IMR-90 (cell line): ENCODE results near the gene WDR70. TPM values are rescaled to one million over a fixed set of nuclear protein-coding genes. Genes with fewer than 3 reads are reported as not detected.

ENCODE experiments used
- ATAC-seq: fragments of 200-7000 bp; cut with Tn5 transposase; 2 replicates; pipeline ENCODE4 v1.9.1; 2020; ENCODE audit warnings: low read depth, mild to moderate bottlenecking, moderate library complexity
- BruUV-seq: library from RNA; stranded (reverse); fragments of 400-500 nt; replicated peaks from 2 replicates; lab custom pipeline; 2021; lab: Mats Ljungman, UMichigan
- CTCF ChIA-PET: fragments of 300-600 bp; formaldehyde crosslinking; extraction: SDS; loops from one replicate; lab custom pipeline; 2021; ENCODE audit warnings: antibody characterized with exemption; lab: Yijun Ruan, JAX
- POLR2A ChIA-PET: fragments of 300-600 bp; sonication (Branson Sonifier 250); formaldehyde crosslinking; loops from one replicate; lab custom pipeline; 2022; ENCODE audit warnings: antibody characterized with exemption; ENCODE audit not compliant: unreplicated experiment; lab: Charles Lee
- DNase-seq: peaks from one replicate; pipeline ENCODE4 v3.0.0; 2013
- H2AFZ ChIP-seq: replicated peaks from 2 replicates; pipeline ENCODE3; 2013; ENCODE audit warnings: low read length, mild to moderate bottlenecking; ENCODE audit not compliant: poor library complexity
- H2AK5ac ChIP-seq: 2 replicates; pipeline ENCODE4 v1.6.1; 2013; ENCODE audit warnings: low read depth, low read length, inconsistent platforms
- H2AK9ac ChIP-seq: replicated peaks from 2 replicates; pipeline ENCODE3; 2013; ENCODE audit warnings: mild to moderate bottlenecking, low read depth, low read length, moderate library complexity; ENCODE audit not compliant: poor library complexity
- H2BK120ac ChIP-seq: 2 replicates; pipeline ENCODE4 v1.6.1; 2013; ENCODE audit warnings: low read depth, low read length, inconsistent platforms
- H2BK15ac ChIP-seq: 3 replicates; pipeline ENCODE4 v1.6.1; 2013; ENCODE audit warnings: low read depth, low read length, inconsistent platforms
- H2BK20ac ChIP-seq: 2 replicates; pipeline ENCODE4 v1.6.1; 2013; ENCODE audit warnings: low read depth, mild to moderate bottlenecking, inconsistent platforms, low read length, moderate library complexity
- H2BK5ac ChIP-seq: 2 replicates; pipeline ENCODE4 v1.6.1; 2013; ENCODE audit warnings: mild to moderate bottlenecking, low read depth, low read length, inconsistent platforms; ENCODE audit not compliant: poor library complexity, severe bottlenecking
- H3K14ac ChIP-seq: replicated peaks from 2 replicates; pipeline ENCODE4 v1.6.1; 2013; ENCODE audit warnings: low read depth, low read length, inconsistent platforms
- H3K18ac ChIP-seq: 2 replicates; pipeline ENCODE4 v1.6.1; 2013; ENCODE audit warnings: low read depth, low read length, control low read depth
- H3K23ac ChIP-seq: 2 replicates; pipeline ENCODE4 v1.6.1; 2013; ENCODE audit warnings: low read depth, low read length, inconsistent platforms
- H3K27ac ChIP-seq: 2 replicates; pipeline ENCODE4 v1.5.1; 2013; ENCODE audit warnings: mild to moderate bottlenecking, control low read depth, low read length; ENCODE audit not compliant: insufficient read depth
- H3K27me3 ChIP-seq: 2 replicates; pipeline ENCODE4 v1.6.1; 2013; ENCODE audit warnings: low read length; ENCODE audit not compliant: control insufficient read depth, insufficient read depth
- H3K36me3 ChIP-seq: 2 replicates; pipeline ENCODE4 v1.6.1; 2013; ENCODE audit warnings: low read length, mixed read lengths; ENCODE audit not compliant: control insufficient read depth, insufficient read depth
- H3K4ac ChIP-seq: 2 replicates; pipeline ENCODE4 v1.6.1; 2013; ENCODE audit warnings: low read depth, low read length, inconsistent platforms
- H3K4me1 ChIP-seq: 2 replicates; pipeline ENCODE4 v1.6.1; 2013; ENCODE audit warnings: low read length, mixed read lengths; ENCODE audit not compliant: control insufficient read depth, insufficient read depth
- H3K4me2 ChIP-seq: 2 replicates; pipeline ENCODE4 v1.6.1; 2013; ENCODE audit warnings: low read depth, mild to moderate bottlenecking, control low read depth, low read length, moderate library complexity
- H3K4me3 ChIP-seq: 2 replicates; pipeline ENCODE4 v1.5.1; 2013; ENCODE audit warnings: low read depth, mild to moderate bottlenecking, control low read depth, low read length, moderate library complexity; ENCODE audit not compliant: insufficient read depth
- H3K56ac ChIP-seq: 2 replicates; pipeline ENCODE4 v1.6.1; 2013; ENCODE audit warnings: low read length, inconsistent platforms; ENCODE audit not compliant: insufficient read depth; ENCODE audit errors: extremely low read depth
- H3K79me1 ChIP-seq, 2 experiments: 2 replicates each; pipeline ENCODE4 v1.6.1; 2013; ENCODE audit warnings: low read length in 2 of 2, inconsistent platforms in 1 of 2, low read depth in 1 of 2
- H3K9ac ChIP-seq: 2 replicates; pipeline ENCODE4 v1.6.1; 2013; ENCODE audit warnings: low read depth, low read length, control low read depth
- H3K9me1 ChIP-seq: 2 replicates; pipeline ENCODE4 v1.6.1; 2013; ENCODE audit warnings: low read length, inconsistent platforms; ENCODE audit not compliant: insufficient read depth
- H3K9me3 ChIP-seq: 2 replicates; pipeline ENCODE4 v1.6.1; 2013; ENCODE audit warnings: low read length; ENCODE audit not compliant: control insufficient read depth, insufficient read depth
- H4K20me1 ChIP-seq: 2 replicates; pipeline ENCODE4 v1.6.1; 2013; ENCODE audit warnings: low read length, inconsistent platforms; ENCODE audit not compliant: insufficient read depth
- H4K5ac ChIP-seq: 2 replicates; pipeline ENCODE4 v1.6.1; 2013; ENCODE audit warnings: mild to moderate bottlenecking, low read depth, low read length, control low read depth
- H4K8ac ChIP-seq, 2 experiments: 2 replicates each; pipeline ENCODE4 v1.6.1; 2013; ENCODE audit warnings: low read depth in 2 of 2, low read length in 2 of 2, control low read depth in 1 of 2, inconsistent platforms in 1 of 2
- H4K91ac ChIP-seq: 2 replicates; pipeline ENCODE4 v1.6.1; 2013; ENCODE audit warnings: low read depth, low read length, inconsistent platforms; ENCODE audit not compliant: insufficient read depth
- BHLHE40 ChIP-seq: fragments of 150-350 bp; IDR thresholded peaks from 2 replicates; pipeline ENCODE4 v1.6.1; 2016; ENCODE audit warnings: mild to moderate bottlenecking, low read depth, low read length
- CEBPB ChIP-seq: IDR thresholded peaks from 2 replicates; pipeline ENCODE4 v1.6.1; 2012; ENCODE audit warnings: low read depth, low read length, improper control_type of control experiment
- CHD1 ChIP-seq: IDR thresholded peaks from 2 replicates; pipeline ENCODE4 v1.6.1; 2012; ENCODE audit warnings: low read depth, low read length, improper control_type of control experiment
- CTCF ChIP-seq: conservative IDR thresholded peaks from 2 replicates; pipeline ENCODE4 v1.5.1; 2012; ENCODE audit warnings: mild to moderate bottlenecking, low read depth, low read length, improper control_type of control experiment
- ELK1 ChIP-seq: fragments of 150-350 bp; IDR thresholded peaks from 2 replicates; pipeline ENCODE4 v1.6.1; 2016; ENCODE audit warnings: low read depth, mild to moderate bottlenecking, low read length, moderate library complexity, borderline replicate concordance
- MAFK ChIP-seq: IDR thresholded peaks from 2 replicates; pipeline ENCODE4 v1.6.1; 2012; ENCODE audit warnings: low read depth, low read length, improper control_type of control experiment
- MAZ ChIP-seq: IDR thresholded peaks from 2 replicates; pipeline ENCODE4 v1.6.1; 2012; ENCODE audit warnings: low read depth, mild to moderate bottlenecking, low read length, improper control_type of control experiment, moderate library complexity, borderline replicate concordance
- NFE2L2 ChIP-seq: fragments of 150-350 bp; IDR thresholded peaks from 2 replicates; pipeline ENCODE4 v1.6.1; 2016; ENCODE audit warnings: low read depth, mild to moderate bottlenecking, low read length
- POLR2A ChIP-seq: IDR thresholded peaks from 2 replicates; pipeline ENCODE4 v1.6.1; 2012; ENCODE audit warnings: mild to moderate bottlenecking, low read depth, low read length
- RCOR1 ChIP-seq: IDR thresholded peaks from 2 replicates; pipeline ENCODE4 v1.6.1; 2012; ENCODE audit warnings: mild to moderate bottlenecking, low read length, improper control_type of control experiment; ENCODE audit not compliant: insufficient replicate concordance
- RFX5 ChIP-seq: IDR thresholded peaks from 2 replicates; pipeline ENCODE4 v1.8.0; 2012; ENCODE audit warnings: low read depth, mild to moderate bottlenecking, low read length, moderate library complexity
- SMC3 ChIP-seq: fragments of 150-350 bp; IDR thresholded peaks from 2 replicates; pipeline ENCODE4 v1.6.1; 2016; ENCODE audit warnings: low read depth, mild to moderate bottlenecking, antibody characterized with exemption, low read length, moderate library complexity
- USF2 ChIP-seq: fragments of 150-350 bp; IDR thresholded peaks from 2 replicates; pipeline ENCODE4 v1.6.1; 2017; ENCODE audit warnings: mild to moderate bottlenecking, antibody characterized with exemption, low read length, low read depth
- WGBS, 2 experiments: methylation state at CpG; one replicate each; pipeline versions ENCODE4 v1.1.5 to v1.1.7; 2013; ENCODE audit warnings: missing lambda C conversion rate in 2 of 2; ENCODE audit not compliant: insufficient read length in 1 of 2; ENCODE audit errors: extremely low coverage in 2 of 2; 5-methylcytosine and 5-hydroxymethylcytosine counted together
- dilution Hi-C: fragments of 300-500 bp; cut with HindIII; formaldehyde crosslinking; loops from one replicate; pipeline ENCODE4 v1.14.3; 2018; ENCODE audit warnings: low sequenced_read_pairs; ENCODE audit not compliant: unreplicated experiment
- in situ Hi-C: fragments of 300-500 bp; cut with MboI; formaldehyde crosslinking; loops from 3 replicates; pipeline ENCODE4 v1.14.3; 2019; ENCODE audit warnings: low sequenced_read_pairs, inconsistent platforms, mixed read lengths
- intact Hi-C: fragments of 100-400 bp; cut with micrococcal nuclease; formaldehyde crosslinking; loops from 2 replicates; pipeline ENCODE4 v1.10.0; 2022
- polyA plus RNA-seq, 3 experiments: library from polyadenylated mRNA; depleted of rRNA; stranded (reverse); fragments of >200 nt; gene quantifications; 2 replicates each; pipeline ENCODE4 v1.2.3, GENCODE V29; 2012; ENCODE audit warnings: low replicate concordance in 1 of 3
- total RNA-seq: library from RNA; depleted of rRNA; stranded (reverse); fragments of >200 nt; gene quantifications from 2 replicates; pipeline ENCODE4 v1.2.3, GENCODE V29; 2012

The WDR70 gene
- total and polyA plus RNA-seq, 2 of the 4 experiments (the other 2 are of a cell fraction): 16.7 to 29.9 TPM

GRCh38 chr5:37557734-37558293, 178.7 kb downstream of the WDR70 start:
- H3K27me3 ChIP-seq: no peaks in the 10 kb centered on the region
- no peak overlapping the region for H3K56ac ChIP-seq
- H2BK15ac ChIP-seq: no peak overlapping the region
- H2AK5ac ChIP-seq: no peak overlapping the region
- WGBS, 2 experiments: 100% methylated on average over 1 of the region's 2 CpGs; no CpG with 5 or more reads in 1 of the 2 experiments
- in situ Hi-C loops: no loop called here
- no peak overlapping the region for H3K4me3 ChIP-seq
- no peak overlapping the region for H3K23ac ChIP-seq
- no peak overlapping the region for H4K8ac ChIP-seq
- H3K4ac ChIP-seq: no peak overlapping the region
- H3K18ac ChIP-seq: no peak overlapping the region
- H2AFZ ChIP-seq: no peak overlapping the region
- no TSS peak for BruUV-seq
- no peak for DNase-seq
- no peak overlapping the region for H3K14ac ChIP-seq
- no peak overlapping the region for H3K9ac ChIP-seq
- dilution Hi-C loops: no loop called here
- no peak overlapping the region for H4K91ac ChIP-seq
- no peak overlapping the region for H2AK9ac ChIP-seq
- H3K27ac ChIP-seq: no peak overlapping the region
- no peaks in the 10 kb centered on the region for H4K20me1 ChIP-seq
- ATAC-seq: no peak
- no peaks in the 10 kb centered on the region for H3K9me1 ChIP-seq
- H3K79me1 ChIP-seq: peaks cover 2 to 11% of the 10 kb centered on the region in 2 experiments; a peak in 1 of 4 replicates
- no peak for TF ChIP-seq MAFK
- TF ChIP-seq SMC3: no peak
- no peak for TF ChIP-seq USF2
- TF ChIP-seq MAZ: no peak
- TF ChIP-seq CHD1: no peak
- TF ChIP-seq CEBPB: no peak
- TF ChIP-seq BHLHE40: no peak
- no peak for TF ChIP-seq POLR2A
- no peak for TF ChIP-seq ELK1
- TF ChIP-seq RFX5: no peak
- no peak for TF ChIP-seq CTCF
- no peak for TF ChIP-seq RCOR1
- TF ChIP-seq NFE2L2: no peak
- no peak overlapping the region for H4K5ac ChIP-seq
- no peak overlapping the region for H2BK5ac ChIP-seq
- no peaks in the 10 kb centered on the region for H3K36me3 ChIP-seq
- CTCF ChIA-PET: interaction anchor here (0.6 kb wide), 1 partner anchor 264 kb away, joined by 4 read pairs; no protein-coding TSS in a partner anchor
- intact Hi-C loops: no loop called here
- no peak overlapping the region for H2BK20ac ChIP-seq
- no peak overlapping the region for H3K4me2 ChIP-seq
- H2BK120ac ChIP-seq: no peak overlapping the region
- no peaks in the 10 kb centered on the region for H3K9me3 ChIP-seq
- H3K4me1 ChIP-seq: peaks cover 2% of the 10 kb centered on the region; the same call in 1 of the 2 replicates
- POLR2A ChIA-PET: no interaction called here
